Tibial nerve (tissue), 4 donors: ENCODE results near the gene ALDH3B1. TPM values are rescaled to one million over a fixed set of nuclear protein-coding genes. Genes with fewer than 3 reads are reported as not detected.

Experiments used
- DNase-seq, 2 donors: peaks; one replicate each; pipeline ENCODE4 v3.0.0-alpha.2; 2019; ENCODE audit warnings: low spot score in 2 of 2
- H3K27ac ChIP-seq, 4 donors: fragments of 200-600 bp; sonication (generic) in 3 of 4; one replicate each; pipeline ENCODE4 v1.5.1; 2017 to 2019; ENCODE audit warnings: mild to moderate bottlenecking in 1 of 4
- H3K27me3 ChIP-seq, 2 donors: fragments of 200-600 bp; sonication (generic) in 1 of 2; one replicate each; pipeline versions ENCODE4 v1.5.1 to v1.6.0; 2017 to 2019
- H3K36me3 ChIP-seq, 3 donors: fragments of 200-600 bp; sonication (generic); one replicate each; pipeline ENCODE4 v1.5.1; 2018 to 2019
- H3K4me1 ChIP-seq, 4 donors: fragments of 200-600 bp; sonication (generic) in 3 of 4; one replicate each; pipeline ENCODE4 v1.5.1; 2017 to 2019
- H3K4me3 ChIP-seq, 4 donors: fragments of 200-600 bp; sonication (generic) in 3 of 4; one replicate each; pipeline ENCODE4 v1.5.1; 2017 to 2019; ENCODE audit warnings: mild to moderate bottlenecking in 1 of 4, moderate library complexity in 1 of 4
- H3K9me3 ChIP-seq, 4 donors: fragments of 200-600 bp; sonication (generic) in 3 of 4; one replicate each; pipeline ENCODE4 v1.5.1; 2017 to 2019
- EP300 ChIP-seq, 2 donors: sonication (generic); formaldehyde crosslinking; IDR thresholded peaks; one replicate each; pipeline ENCODE4 v1.6.1; 2017; ENCODE audit warnings: antibody characterized with exemption in 2 of 2, mild to moderate bottlenecking in 1 of 2
- POLR2A ChIP-seq, 2 donors: fragments of 450-650 bp; IDR thresholded peaks; one replicate each; pipeline ENCODE4 v1.6.1; 2017; ENCODE audit warnings: antibody characterized with exemption in 2 of 2, mild to moderate bottlenecking in 2 of 2, moderate library complexity in 2 of 2
- WGBS, 2 donors: methylation state at CpG; one replicate each; pipeline ENCODE4 v1.1.5; 2018; 5-methylcytosine and 5-hydroxymethylcytosine counted together
- total RNA-seq, 4 donors: library from RNA; depleted of rRNA; stranded (reverse); fragments of >200 nt; gene quantifications; one replicate each; pipeline ENCODE4 v1.1.0, GENCODE V29; 2016
- TF ChIP-seq, protein P1 (sequence below), 5 experiments: fragments of 200-600 bp in 3 of 5; fragments of 450-650 bp in 2 of 5; sonication (generic) in 3 of 5; IDR thresholded peaks; one replicate each; pipeline ENCODE4 v1.5.1; 2016 to 2019; ENCODE audit warnings: antibody characterized with exemption in 5 of 5, mild to moderate bottlenecking in 3 of 5, moderate library complexity in 2 of 5

The ALDH3B1 gene
- total RNA-seq, 4 donors from 2014 or later: 80.4 to 137 (median 91.8) TPM

DNA sequence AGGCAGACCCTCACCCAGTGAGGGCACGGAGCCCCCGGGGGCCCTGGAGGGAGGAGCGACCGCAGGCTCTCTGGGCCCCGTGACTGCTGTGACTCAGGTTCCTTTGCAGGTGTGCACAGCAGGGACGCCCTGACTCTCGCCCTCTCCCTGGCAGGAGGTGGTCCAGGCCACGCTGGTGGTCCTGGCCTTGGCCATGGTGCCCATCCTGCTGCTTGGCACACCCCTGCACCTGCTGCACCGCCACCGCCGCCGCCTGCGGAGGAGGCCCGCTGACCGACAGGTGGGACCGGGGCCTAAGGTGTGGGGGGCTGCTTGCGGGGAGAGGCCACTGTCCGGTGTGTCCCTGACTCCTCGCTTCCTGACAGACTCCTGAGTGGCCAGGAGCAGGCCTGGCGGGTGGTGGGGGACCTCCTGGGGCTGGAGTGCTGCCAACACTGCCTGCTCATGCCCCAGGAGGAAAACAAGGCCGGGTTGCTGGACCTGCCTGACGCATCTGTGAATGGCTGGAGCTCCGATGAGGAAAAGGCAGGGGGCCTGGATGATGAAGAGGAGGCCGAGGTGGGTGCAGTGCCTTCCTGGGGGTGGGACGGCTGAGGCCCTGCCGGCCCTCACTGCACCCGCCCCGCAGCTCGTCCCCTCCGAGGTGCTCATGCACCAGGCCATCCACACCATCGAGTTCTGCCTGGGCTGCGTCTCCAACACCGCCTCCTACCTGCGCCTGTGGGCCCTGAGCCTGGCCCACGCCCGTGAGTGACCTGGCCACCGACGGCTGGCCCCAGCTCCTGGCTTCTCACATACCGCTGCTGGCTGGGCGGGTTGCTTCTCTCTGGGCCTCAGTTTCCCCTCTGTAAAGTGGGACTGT lies 39.6 kb downstream of the ALDH3B1 start:
- Histone ChIP-seq H3K27ac (no peak overlapping the region), H3K4me3 (no peak overlapping the region), H3K36me3 (peaks cover 0 to 89% (median 15%) of the 10 kb centered on the region in 3 donors), H3K9me3 (no peaks in the 10 kb centered on the region), H3K27me3 (no peaks in the 10 kb centered on the region), H3K4me1 (peaks cover 0 to 4% (median 0%) of the 10 kb centered on the region in 4 donors)
- 88 to 89% methylated on average over 27 to 40 of the region's 40 CpGs for WGBS, 2 donors
- DNase-seq: no peak
- no peak for TF ChIP-seq POLR2A (IDR thresholded peaks at IDR 0.05)
- TF ChIP-seq, protein P1, sequence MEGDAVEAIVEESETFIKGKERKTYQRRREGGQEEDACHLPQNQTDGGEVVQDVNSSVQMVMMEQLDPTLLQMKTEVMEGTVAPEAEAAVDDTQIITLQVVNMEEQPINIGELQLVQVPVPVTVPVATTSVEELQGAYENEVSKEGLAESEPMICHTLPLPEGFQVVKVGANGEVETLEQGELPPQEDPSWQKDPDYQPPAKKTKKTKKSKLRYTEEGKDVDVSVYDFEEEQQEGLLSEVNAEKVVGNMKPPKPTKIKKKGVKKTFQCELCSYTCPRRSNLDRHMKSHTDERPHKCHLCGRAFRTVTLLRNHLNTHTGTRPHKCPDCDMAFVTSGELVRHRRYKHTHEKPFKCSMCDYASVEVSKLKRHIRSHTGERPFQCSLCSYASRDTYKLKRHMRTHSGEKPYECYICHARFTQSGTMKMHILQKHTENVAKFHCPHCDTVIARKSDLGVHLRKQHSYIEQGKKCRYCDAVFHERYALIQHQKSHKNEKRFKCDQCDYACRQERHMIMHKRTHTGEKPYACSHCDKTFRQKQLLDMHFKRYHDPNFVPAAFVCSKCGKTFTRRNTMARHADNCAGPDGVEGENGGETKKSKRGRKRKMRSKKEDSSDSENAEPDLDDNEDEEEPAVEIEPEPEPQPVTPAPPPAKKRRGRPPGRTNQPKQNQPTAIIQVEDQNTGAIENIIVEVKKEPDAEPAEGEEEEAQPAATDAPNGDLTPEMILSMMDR (IDR thresholded peaks at IDR 0.05): no peak
- no peak for TF ChIP-seq EP300 (IDR thresholded peaks at IDR 0.05)

DNA sequence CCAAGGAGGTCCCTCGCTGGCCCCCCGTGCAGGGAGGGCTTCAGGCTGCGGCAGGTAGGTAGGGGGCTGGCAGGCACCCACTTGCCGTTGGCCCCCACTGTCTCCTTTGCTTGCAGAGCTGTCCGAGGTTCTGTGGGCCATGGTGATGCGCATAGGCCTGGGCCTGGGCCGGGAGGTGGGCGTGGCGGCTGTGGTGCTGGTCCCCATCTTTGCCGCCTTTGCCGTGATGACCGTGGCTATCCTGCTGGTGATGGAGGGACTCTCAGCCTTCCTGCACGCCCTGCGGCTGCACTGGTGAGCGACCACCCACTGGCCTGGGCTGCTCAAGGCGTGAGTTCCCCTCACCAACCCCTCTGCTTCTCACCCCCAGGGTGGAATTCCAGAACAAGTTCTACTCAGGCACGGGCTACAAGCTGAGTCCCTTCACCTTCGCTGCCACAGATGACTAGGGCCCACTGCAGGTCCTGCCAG lies 40.3 kb downstream of the ALDH3B1 start:
- no peak for TF ChIP-seq EP300 (IDR thresholded peaks at IDR 0.05)
- TF ChIP-seq, protein P1 (IDR thresholded peaks at IDR 0.05): no peak
- TF ChIP-seq POLR2A (IDR thresholded peaks at IDR 0.05): no peak
- no peak overlapping the region for H3K4me3 ChIP-seq
- H3K27me3 ChIP-seq: no peaks in the 10 kb centered on the region
- WGBS, 2 donors: 92 to 94% methylated on average over 12 to 18 of the region's 18 CpGs
- no peak for DNase-seq
- H3K9me3 ChIP-seq: no peaks in the 10 kb centered on the region
- H3K36me3 ChIP-seq: peaks cover 0 to 82% (median 15%) of the 10 kb centered on the region in 3 donors
- no peak overlapping the region for H3K27ac ChIP-seq
- H3K4me1 ChIP-seq: peaks cover 0 to 4% (median 0%) of the 10 kb centered on the region in 4 donors

GRCh38 chr11:68051191-68052136 lies 41.3 kb downstream of the ALDH3B1 start:
- no peaks in the 10 kb centered on the region for H3K27me3 ChIP-seq
- peaks cover 0 to 73% (median 15%) of the 10 kb centered on the region in 3 donors for H3K36me3 ChIP-seq
- TF ChIP-seq POLR2A (IDR thresholded peaks at IDR 0.05): no peak
- TF ChIP-seq, protein P1 (IDR thresholded peaks at IDR 0.05): no peak
- TF ChIP-seq EP300 (IDR thresholded peaks at IDR 0.05): no peak
- H3K9me3 ChIP-seq: no peaks in the 10 kb centered on the region
- H3K4me3 ChIP-seq: no peak overlapping the region
- H3K4me1 ChIP-seq: peaks cover 0 to 4% (median 0%) of the 10 kb centered on the region in 4 donors
- H3K27ac ChIP-seq: no peak overlapping the region
- no peak for DNase-seq
- 75 to 77% methylated on average over 13 to 14 of the region's 14 CpGs for WGBS, 2 donors

- no peak for DNase-seq
- Histone ChIP-seq H3K27me3 (no peaks in the 10 kb centered on the region), H3K4me3 (no peak overlapping the region), H3K27ac (no peak overlapping the region), H3K4me1 (peaks cover 0 to 4% (median 0%) of the 10 kb centered on the region in 4 donors), H3K9me3 (no peaks in the 10 kb centered on the region), H3K36me3 (peaks cover 0 to 73% (median 15%) of the 10 kb centered on the region in 3 donors)
- WGBS, 2 donors: 85 to 88% methylated on average over 15 of the region's 15 CpGs
- TF ChIP-seq, protein P1 (IDR thresholded peaks at IDR 0.05): no peak
- TF ChIP-seq EP300 (IDR thresholded peaks at IDR 0.05): no peak
- no peak for TF ChIP-seq POLR2A (IDR thresholded peaks at IDR 0.05)
These were observed 42.2 kb downstream of the ALDH3B1 start for GRCh38 chr11:68052137-68052873.
